HG02571 (cell line): ENCODE results near the gene UTP11.

Experiments
- ATAC-seq: cut with Tn5 transposase; IDR thresholded peaks from one replicate; pipeline ENCODE4 v1.9.1; 2021; ENCODE audit warnings: mild to moderate bottlenecking, moderate library complexity; ENCODE audit not compliant: unreplicated experiment

UTP11 gene

GRCh38 chr1:38003261-38004250 lies 9.0 kb upstream of the UTP11 start:
- ATAC-seq = no peak

- ATAC-seq = no peak
Measured at GRCh38 chr1:38004284-38005108, 8.0 kb upstream of the UTP11 start.

GRCh38 chr1:38005195-38006007 lies 7.1 kb upstream of the UTP11 start, which contains the start of gene FHL3:
TSS of gene FHL3 (minus strand) at chr1:38005514. CDS start at chr1:37999412, 6,102 bp downstream.
- no peak for ATAC-seq

- ATAC-seq = no peak
Measured at GRCh38 chr1:38006008-38006828, 6.3 kb upstream of the UTP11 start.

- no peak for ATAC-seq
Measured at GRCh38 chr1:38009088-38009840, 3.3 kb upstream of the UTP11 start.

GRCh38 chr1:38009841-38010180 lies 2.7 kb upstream of the UTP11 start:
- no peak for ATAC-seq

GRCh38 chr1:38013227-38013622 lies 691 bp downstream of the UTP11 start:
- ATAC-seq = no peak

- ATAC-seq = no peak
Measured at GRCh38 chr1:38014171-38014570, 1.6 kb downstream of the UTP11 start.

DNA sequence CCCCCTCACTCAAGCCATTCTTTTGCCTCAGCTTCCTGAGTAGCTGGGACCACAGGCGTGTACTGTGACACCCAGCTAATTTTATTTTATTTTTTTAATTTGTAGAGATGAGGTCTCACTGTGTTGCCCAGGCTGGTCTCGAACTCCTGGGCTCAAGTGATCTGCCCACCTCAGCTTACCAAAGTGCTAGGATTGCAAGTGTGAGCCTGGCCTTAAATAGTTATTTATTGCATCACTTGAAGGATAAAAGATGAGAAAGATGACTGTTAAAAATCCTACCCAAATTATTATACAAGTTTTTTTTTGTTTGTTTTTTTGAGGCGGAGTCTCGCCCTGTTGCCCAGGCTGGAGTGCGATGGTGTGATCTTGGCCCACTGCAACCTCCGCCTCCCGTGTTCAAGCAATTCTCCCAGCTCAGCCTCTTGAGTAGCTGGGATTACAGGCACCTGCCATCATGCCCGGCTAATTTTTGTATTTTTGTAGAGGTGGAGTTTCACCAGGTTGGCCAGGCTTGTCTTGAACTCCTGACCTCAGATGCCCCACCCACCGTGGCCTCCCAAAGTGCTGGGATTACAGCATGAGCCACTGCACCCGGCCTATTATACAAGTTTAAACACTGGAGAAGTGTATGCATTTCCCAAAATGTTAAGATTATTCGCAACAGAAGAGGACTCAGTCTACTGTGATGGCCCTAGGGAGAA lies 2.3 kb downstream of the UTP11 start:
- no peak for ATAC-seq

DNA sequence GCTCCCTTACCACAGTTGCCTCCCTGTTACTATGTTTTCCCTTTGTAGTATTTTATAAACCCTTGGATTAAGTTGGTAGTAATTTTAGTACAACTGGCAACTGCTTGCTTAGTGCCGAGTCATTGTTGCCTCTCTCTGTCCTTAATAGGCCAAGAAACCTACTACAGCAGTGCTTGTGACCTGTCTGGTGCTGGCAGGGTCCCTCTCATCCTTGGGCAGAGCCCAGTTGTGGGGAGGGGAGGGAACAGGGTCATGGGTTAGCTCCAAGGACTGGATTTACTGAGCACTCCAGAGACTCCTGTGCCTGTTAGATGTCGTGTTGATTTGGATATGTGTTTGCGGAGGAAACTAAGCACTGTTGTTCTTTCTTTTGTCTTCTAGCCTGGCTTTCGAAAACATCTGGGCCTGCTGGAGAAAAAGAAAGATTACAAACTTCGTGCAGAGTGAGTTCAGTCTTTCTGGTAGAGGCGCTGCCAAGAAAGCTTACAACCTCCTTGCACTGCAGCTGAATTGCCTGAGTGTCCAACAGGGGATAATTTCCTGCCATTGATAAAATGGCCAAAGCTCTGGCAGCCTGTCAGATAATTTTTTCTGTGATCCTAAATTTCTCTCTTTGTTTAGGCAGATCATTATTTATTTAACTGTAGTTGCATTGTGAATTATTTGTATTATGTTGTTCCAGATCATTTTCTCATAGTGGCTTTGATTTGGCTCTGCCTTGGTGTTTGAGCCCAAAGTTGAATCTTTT lies 3.6 kb downstream of the UTP11 start:
- ATAC-seq = no peak

- no peak for ATAC-seq
Measured at GRCh38 chr1:38018864-38019343, 6.4 kb downstream of the UTP11 start.

- no peak for ATAC-seq
Measured at GRCh38 chr1:38020396-38020795, 7.9 kb downstream of the UTP11 start.

DNA sequence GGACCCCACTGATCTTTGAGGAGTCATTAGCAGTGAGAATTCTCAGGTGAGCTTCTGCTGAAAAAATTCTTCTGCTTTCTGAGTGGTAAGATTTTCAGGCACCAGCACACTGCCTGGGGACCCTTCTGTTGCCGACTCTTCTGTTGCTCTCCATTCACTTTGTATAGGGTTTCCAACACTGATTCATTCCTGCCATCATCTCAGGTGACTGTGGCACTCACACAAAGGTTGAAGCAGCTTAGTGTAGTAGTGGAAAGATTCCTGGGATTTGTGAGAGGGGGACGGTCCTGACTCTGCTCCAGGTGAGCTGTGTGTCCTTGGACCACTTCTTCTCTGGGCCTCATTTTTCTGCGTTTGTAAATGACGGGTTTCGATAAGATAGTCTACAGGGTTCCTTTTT lies 9.4 kb downstream of the UTP11 start:
- ATAC-seq = no peak

DNA sequence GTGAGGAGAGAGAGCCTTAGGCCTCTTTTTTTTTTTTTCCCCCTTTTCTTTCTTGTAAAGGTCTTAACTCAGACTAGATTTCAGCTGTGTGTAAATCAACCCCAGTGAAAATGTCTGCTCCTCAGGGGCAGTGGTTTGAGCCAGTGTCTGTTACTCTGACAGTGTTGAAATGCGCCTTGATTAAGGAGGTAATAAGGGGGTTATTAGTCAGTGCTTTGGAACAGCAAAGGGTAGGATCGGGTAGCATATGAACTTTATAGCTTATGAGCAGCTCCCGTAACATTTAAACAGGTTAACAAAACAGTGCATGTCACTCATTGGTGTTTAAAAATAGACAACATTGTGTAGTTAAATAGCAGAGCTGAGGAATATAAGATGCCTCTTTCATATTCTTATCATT lies 10.3 kb downstream of the UTP11 start:
- no peak for ATAC-seq

DNA sequence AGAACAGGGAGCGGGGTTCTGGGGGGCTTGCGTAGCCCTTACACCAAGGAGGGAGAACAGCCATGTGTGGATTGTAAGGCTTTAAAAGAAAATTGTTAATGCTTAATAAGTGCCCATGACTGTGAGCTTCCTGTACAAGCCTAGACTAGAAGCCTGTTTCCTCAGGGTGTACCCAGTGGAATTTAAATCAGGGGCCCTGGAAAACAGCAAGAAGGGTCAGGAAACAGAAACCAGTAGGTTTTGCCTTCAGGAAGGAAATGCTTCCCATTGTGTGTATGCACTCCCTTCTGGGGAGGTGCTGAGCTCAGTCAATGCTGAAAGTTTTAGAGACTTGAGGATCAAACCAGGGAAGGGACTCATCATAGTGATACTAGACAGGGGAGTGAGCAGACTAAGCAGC lies 12.7 kb downstream of the UTP11 start:
- no peak for ATAC-seq

GRCh38 chr1:38025664-38026063 lies 13.1 kb downstream of the UTP11 start:
- ATAC-seq = no peak

DNA sequence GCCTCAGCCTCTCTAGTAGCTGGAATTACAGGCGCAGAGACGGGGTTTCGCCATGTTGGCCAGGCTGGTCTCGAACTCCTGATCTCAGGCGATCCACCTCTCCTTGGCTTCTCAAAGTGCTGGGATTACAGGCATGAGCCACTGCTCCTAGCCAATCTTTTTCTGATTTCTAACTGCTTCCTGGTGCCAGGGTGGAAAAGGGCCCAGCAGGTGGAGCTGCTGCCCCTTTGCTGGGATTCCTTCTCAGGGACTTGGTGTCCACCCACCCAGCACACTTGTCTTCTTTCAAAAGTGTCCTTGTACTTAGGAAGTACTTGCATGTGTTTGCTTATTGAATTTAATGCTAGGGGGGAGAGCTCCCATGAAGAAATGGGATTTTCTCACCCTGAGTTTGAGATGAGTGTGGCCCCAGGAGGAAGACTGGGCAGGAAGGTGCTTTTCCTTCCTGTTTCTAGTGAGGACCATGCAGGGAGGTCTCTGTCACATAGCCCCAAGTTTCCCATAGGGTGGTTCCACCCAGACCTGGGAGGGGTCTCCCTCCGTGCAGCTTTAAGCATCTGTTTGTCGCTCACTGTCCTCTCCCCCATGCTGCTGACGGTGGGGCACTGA lies 14.2 kb downstream of the UTP11 start:
- ATAC-seq = no peak
